Measurements from ENCODE around the gene PECR. TPM values are rescaled to one million over a fixed set of nuclear protein-coding genes. Genes with fewer than 3 reads are reported as not detected.

Gene PECR
- total RNA-seq, 1 experiment from 2014 or later: 13.9 TPM

DNA sequence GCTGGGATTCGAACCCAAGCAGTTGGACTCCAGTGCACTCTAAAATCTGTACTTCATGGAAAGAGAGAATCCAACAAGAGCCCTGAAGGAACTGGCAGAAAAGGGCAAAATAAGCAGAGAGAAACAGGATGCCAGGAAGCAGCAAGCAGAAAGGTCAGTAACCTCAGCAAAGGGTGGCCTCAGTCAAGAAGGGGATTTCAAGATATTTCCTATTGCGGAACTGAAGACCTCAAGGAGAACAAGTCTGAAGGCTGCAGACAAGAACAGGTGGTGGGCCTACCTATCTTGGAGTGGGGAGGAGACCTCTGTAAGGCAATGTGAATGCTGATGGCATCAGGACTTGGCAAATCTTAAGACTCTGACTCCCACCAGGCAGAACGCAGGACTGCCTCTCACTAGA lies 48.2 kb downstream of the PECR start:
- DNase-seq (ENCODE audit: low spot score) (no peak), ATAC-seq (no peak)
- no peak for TF ChIP-seq ETV6 (CRISPR knock-in tag; IDR thresholded peaks at IDR 0.05)
- TF ChIP-seq TEAD4 (CRISPR knock-in tag; IDR thresholded peaks at IDR 0.05): no peak
- TF ChIP-seq GRHL2 (CRISPR knock-in tag; IDR thresholded peaks at IDR 0.05; ENCODE audit: insufficient replicate concordance, severe bottlenecking): no peak
- TF ChIP-seq NR2C2 (CRISPR knock-in tag; IDR thresholded peaks at IDR 0.05): no peak
- TF ChIP-seq ZNF263 (CRISPR knock-in tag; IDR thresholded peaks at IDR 0.05; ENCODE audit: low read depth): no peak
- TF ChIP-seq, protein P1, sequence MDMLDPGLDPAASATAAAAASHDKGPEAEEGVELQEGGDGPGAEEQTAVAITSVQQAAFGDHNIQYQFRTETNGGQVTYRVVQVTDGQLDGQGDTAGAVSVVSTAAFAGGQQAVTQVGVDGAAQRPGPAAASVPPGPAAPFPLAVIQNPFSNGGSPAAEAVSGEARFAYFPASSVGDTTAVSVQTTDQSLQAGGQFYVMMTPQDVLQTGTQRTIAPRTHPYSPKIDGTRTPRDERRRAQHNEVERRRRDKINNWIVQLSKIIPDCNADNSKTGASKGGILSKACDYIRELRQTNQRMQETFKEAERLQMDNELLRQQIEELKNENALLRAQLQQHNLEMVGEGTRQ (CRISPR knock-in tag; IDR thresholded peaks at IDR 0.05): no peak
- no peak for TF ChIP-seq ATF1 (CRISPR knock-in tag; IDR thresholded peaks at IDR 0.05)
- TF ChIP-seq ZNF121 (CRISPR knock-in tag; IDR thresholded peaks at IDR 0.05): no peak
- no peak for TF ChIP-seq TCF7 (CRISPR knock-in tag; IDR thresholded peaks at IDR 0.05; ENCODE audit: low read depth)
- no peak for TF ChIP-seq GTF2I (CRISPR knock-in tag; conservative IDR thresholded peaks at IDR 0.05)
- TF ChIP-seq, protein P2, sequence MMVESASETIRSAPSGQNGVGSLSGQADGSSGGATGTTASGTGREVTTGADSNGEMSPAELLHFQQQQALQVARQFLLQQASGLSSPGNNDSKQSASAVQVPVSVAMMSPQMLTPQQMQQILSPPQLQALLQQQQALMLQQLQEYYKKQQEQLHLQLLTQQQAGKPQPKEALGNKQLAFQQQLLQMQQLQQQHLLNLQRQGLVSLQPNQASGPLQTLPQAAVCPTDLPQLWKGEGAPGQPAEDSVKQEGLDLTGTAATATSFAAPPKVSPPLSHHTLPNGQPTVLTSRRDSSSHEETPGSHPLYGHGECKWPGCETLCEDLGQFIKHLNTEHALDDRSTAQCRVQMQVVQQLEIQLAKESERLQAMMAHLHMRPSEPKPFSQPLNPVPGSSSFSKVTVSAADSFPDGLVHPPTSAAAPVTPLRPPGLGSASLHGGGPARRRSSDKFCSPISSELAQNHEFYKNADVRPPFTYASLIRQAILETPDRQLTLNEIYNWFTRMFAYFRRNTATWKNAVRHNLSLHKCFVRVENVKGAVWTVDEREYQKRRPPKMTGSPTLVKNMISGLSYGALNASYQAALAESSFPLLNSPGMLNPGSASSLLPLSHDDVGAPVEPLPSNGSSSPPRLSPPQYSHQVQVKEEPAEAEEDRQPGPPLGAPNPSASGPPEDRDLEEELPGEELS (CRISPR knock-in tag; IDR thresholded peaks at IDR 0.05): no peak
- no peak for TF ChIP-seq JAZF1 (CRISPR knock-in tag; IDR thresholded peaks at IDR 0.05)
- no peak for TF ChIP-seq CREM (CRISPR knock-in tag; IDR thresholded peaks at IDR 0.05)
- TF ChIP-seq TP53 (CRISPR knock-in tag; IDR thresholded peaks at IDR 0.05): no peak
- TF ChIP-seq MXD4 (CRISPR knock-in tag; IDR thresholded peaks at IDR 0.05; ENCODE audit: borderline replicate concordance): no peak
- no peaks in the 10 kb centered on the region for H3K9me3 Mint-ChIP-seq
- H3K4me3 Mint-ChIP-seq: no peak overlapping the region
- peaks cover 12% of the 10 kb centered on the region for H3K36me3 Mint-ChIP-seq
- ChIA-PET POLR2A (no interaction called here), CTCF (interaction anchor here (0.6 to 2.2 kb wide), 26 partner anchors 8 to 577 kb away, joined by 3 to 17 read pairs (median 3); partner anchors contain the start of genes PECR and TMEM169)
- no peaks in the 10 kb centered on the region for H3K4me1 Mint-ChIP-seq
- no peak overlapping the region for H3K27ac Mint-ChIP-seq
- H3K27me3 Mint-ChIP-seq (ENCODE audit: low read depth): no peaks in the 10 kb centered on the region

DNA sequence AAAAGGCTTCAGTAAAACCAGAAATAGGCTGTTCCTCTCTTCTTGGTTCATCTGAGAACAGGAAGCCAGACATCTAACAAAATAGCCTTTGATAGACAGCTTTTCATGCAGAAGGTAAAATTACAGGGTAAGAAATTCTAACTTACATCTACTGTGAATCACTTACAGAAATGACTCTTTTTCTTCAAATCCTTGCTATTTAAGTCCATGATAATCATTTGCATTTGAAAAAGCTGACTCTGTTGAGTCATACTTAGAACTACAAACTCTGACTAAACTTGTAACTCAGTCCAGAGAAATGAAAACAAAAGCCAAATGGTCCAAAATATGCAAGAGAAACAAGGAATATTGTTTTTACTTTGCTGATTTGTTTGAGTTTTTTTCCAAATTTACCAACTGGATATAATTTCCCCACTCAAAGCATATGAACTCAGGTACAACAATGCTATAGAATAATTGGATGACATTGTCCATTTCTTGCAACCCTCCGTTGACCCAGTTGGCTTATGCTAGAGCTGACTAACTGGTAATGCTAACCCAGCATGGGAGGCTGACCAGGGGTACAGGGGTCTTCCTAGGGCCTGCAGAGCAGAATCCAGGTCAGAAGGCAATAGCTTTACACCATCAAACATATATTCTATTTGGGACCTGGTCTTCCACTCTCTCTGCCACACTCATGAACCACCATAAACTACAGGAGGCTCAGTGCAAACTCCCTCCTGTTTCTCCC lies 49.5 kb downstream of the PECR start:
- DNase-seq (ENCODE audit: low spot score) (no peak), ATAC-seq (no peak)
- ChIA-PET CTCF (interaction anchor here (0.7 to 2.1 kb wide), 5 partner anchors 8 to 82 kb away, joined by 3 to 17 read pairs (median 3); no protein-coding TSS in a partner anchor), POLR2A (no interaction called here)
- no peaks in the 10 kb centered on the region for H3K4me1 Mint-ChIP-seq
- no peaks in the 10 kb centered on the region for H3K27me3 Mint-ChIP-seq (ENCODE audit: low read depth)
- H3K27ac Mint-ChIP-seq: no peak overlapping the region
- H3K9me3 Mint-ChIP-seq: no peaks in the 10 kb centered on the region
- TF ChIP-seq ZNF219 (CRISPR knock-in tag; IDR thresholded peaks at IDR 0.05; ENCODE audit: borderline replicate concordance) (no peak), MYBL2 (CRISPR knock-in tag; IDR thresholded peaks at IDR 0.05) (no peak), PRRX2 (CRISPR knock-in tag; IDR thresholded peaks at IDR 0.05) (no peak)
- TF ChIP-seq, protein P1 (CRISPR knock-in tag; IDR thresholded peaks at IDR 0.05): no peak
- TF ChIP-seq, protein P3, sequence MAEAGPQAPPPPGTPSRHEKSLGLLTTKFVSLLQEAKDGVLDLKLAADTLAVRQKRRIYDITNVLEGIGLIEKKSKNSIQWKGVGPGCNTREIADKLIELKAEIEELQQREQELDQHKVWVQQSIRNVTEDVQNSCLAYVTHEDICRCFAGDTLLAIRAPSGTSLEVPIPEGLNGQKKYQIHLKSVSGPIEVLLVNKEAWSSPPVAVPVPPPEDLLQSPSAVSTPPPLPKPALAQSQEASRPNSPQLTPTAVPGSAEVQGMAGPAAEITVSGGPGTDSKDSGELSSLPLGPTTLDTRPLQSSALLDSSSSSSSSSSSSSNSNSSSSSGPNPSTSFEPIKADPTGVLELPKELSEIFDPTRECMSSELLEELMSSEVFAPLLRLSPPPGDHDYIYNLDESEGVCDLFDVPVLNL (CRISPR knock-in tag; IDR thresholded peaks at IDR 0.05; ENCODE audit: borderline replicate concordance, low read depth): no peak
- TF ChIP-seq, protein P4, sequence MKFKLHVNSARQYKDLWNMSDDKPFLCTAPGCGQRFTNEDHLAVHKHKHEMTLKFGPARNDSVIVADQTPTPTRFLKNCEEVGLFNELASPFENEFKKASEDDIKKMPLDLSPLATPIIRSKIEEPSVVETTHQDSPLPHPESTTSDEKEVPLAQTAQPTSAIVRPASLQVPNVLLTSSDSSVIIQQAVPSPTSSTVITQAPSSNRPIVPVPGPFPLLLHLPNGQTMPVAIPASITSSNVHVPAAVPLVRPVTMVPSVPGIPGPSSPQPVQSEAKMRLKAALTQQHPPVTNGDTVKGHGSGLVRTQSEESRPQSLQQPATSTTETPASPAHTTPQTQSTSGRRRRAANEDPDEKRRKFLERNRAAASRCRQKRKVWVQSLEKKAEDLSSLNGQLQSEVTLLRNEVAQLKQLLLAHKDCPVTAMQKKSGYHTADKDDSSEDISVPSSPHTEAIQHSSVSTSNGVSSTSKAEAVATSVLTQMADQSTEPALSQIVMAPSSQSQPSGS (CRISPR knock-in tag; IDR thresholded peaks at IDR 0.05; ENCODE audit: borderline replicate concordance, low read depth): no peak
- H3K4me3 Mint-ChIP-seq: no peak overlapping the region
- peaks cover 12% of the 10 kb centered on the region for H3K36me3 Mint-ChIP-seq
